Lower leg skin (tissue), 4 donors: ENCODE measurements around the gene WDR73. TPM values are rescaled to one million over a fixed set of nuclear protein-coding genes. Genes with fewer than 3 reads are reported as not detected.

Experiments
- DNase-seq, 2 donors: peaks; one replicate each; pipeline ENCODE4 v3.0.0-alpha.2; 2019; ENCODE audit warnings: low spot score in 2 of 2
- H3K4me3 ChIP-seq: fragments of 200-600 bp; sonication (generic); 2 replicates; pipeline ENCODE4 v1.5.1; 2017; ENCODE audit warnings: mild to moderate bottlenecking, low read depth; ENCODE audit not compliant: poor library complexity, severe bottlenecking
- CTCF ChIP-seq, 3 donors: fragments of 450-650 bp; IDR thresholded peaks; one replicate each; pipeline ENCODE4 v1.5.1; 2016; ENCODE audit warnings: antibody characterized with exemption in 3 of 3, mild to moderate bottlenecking in 3 of 3, moderate library complexity in 2 of 3
- POLR2A ChIP-seq, 2 donors: fragments of 450-650 bp; IDR thresholded peaks; one replicate each; pipeline ENCODE4 v1.6.1; 2016 to 2017; ENCODE audit warnings: antibody characterized with exemption in 2 of 2, mild to moderate bottlenecking in 1 of 2, moderate library complexity in 1 of 2
- WGBS, 2 donors: methylation state at CpG; one replicate each; pipeline ENCODE4 v1.1.5; 2018; 5-methylcytosine and 5-hydroxymethylcytosine counted together
- intact Hi-C: fragments of 100-400 bp; cut with DNase I; formaldehyde crosslinking; loops from one replicate; pipeline ENCODE4 v1.15.0; 2023; ENCODE audit warnings: low total_unique reads
- total RNA-seq, 4 donors: library from RNA; depleted of rRNA; stranded (reverse); fragments of >200 nt; gene quantifications; one replicate each; pipeline ENCODE4 v1.1.0, GENCODE V29; 2016

WDR73 gene
- total RNA-seq, 4 donors from 2014 or later: 10.0 to 26.5 (median 18.9) TPM

DNA sequence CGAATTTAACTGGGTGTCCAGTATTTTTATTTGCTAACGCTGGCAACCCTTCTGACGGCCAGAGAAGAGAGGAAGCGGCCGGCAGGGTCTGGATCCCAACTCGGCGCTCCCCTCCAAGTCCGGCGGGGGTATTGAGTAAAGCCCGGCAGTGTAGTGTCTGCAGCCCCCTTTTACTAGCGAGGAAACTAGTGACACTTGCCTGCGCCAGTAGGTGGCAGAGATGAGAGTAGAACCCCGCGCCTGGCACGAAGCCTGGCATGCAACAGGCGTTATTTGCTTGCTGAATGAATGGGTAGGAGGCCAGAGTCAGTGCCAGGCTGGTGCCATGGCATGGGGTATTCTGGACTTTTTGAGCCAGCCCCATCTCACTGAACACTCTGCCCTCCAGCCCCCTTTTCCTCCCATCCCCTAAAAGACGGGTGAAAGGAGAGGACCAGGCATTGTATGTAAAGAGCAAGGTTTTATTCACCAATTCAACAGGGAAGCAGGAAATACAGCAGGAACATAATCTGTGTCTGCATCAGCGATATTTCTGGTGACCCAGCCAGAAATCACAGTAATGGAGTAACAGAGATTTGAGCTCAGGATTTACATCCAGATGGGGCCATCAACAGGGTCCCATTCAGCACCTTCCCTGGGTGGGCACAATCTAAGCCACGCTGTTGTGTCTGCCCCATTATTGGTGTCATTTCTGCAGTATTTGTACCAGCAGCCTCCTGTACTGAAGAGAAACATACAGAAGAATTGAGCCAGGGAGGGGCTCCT is 788 bp upstream of the WDR73 start:
- TF ChIP-seq CTCF (IDR thresholded peaks at IDR 0.05) (no peak), POLR2A (IDR thresholded peaks at IDR 0.05) (no peak)
- 4 to 5% methylated on average over 19 of the region's 19 CpGs for WGBS, 2 donors
- peak; percentile 78 to 95 for DNase-seq
- intact Hi-C loops: no loop called here
- peak overlapping the region; percentile 75 for H3K4me3 ChIP-seq

DNA sequence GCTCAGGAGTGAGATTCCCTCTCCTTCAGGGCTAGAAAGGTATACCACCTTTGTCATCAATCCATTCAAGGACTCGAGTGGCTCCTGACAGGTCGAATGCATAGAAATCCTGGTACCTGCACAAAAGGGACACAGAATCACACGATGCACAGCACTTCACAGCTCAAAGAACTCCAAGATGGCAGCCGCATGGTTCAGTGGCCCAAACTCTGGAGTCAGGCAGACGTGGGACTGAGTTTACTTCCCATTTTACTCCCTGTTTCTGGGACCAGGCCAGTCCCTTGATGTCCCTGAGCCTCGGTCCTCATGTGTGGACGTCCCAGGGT is 536 bp downstream of the WDR73 start:
- no peak for DNase-seq
- no peak for TF ChIP-seq POLR2A (IDR thresholded peaks at IDR 0.05)
- TF ChIP-seq CTCF (IDR thresholded peaks at IDR 0.05): no peak
- WGBS, 2 donors: 11 to 19% methylated on average over 7 of the region's 7 CpGs

GRCh38 chr15:84649706-84650105 is 4.4 kb downstream of the WDR73 start:
- TF ChIP-seq POLR2A (IDR thresholded peaks at IDR 0.05): no peak
- no peak for TF ChIP-seq CTCF (IDR thresholded peaks at IDR 0.05)
- no peak for DNase-seq
- 88 to 89% methylated on average over 2 of the region's 2 CpGs for WGBS, 2 donors
- H3K4me3 ChIP-seq: no peak overlapping the region
- intact Hi-C loops: no loop called here

More for the DNA sequence above, 536 bp downstream of the WDR73 start:
- peak overlapping the region; percentile 75 for H3K4me3 ChIP-seq
- intact Hi-C loops: no loop called here

- H3K4me3 ChIP-seq: no peak overlapping the region
- TF ChIP-seq POLR2A (IDR thresholded peaks at IDR 0.05) (no peak), CTCF (IDR thresholded peaks at IDR 0.05) (no peak)
- WGBS, 2 donors: 51 to 52% methylated on average over 3 of the region's 3 CpGs
- DNase-seq: peak in 1 of 2 donors; percentile 50
- intact Hi-C loops: no loop called here
Measured at GRCh38 chr15:84648539-84648938, 5.5 kb downstream of the WDR73 start.

- intact Hi-C loops: no loop called here
- no peak for TF ChIP-seq POLR2A (IDR thresholded peaks at IDR 0.05)
- TF ChIP-seq CTCF (IDR thresholded peaks at IDR 0.05): no peak
- H3K4me3 ChIP-seq: no peak overlapping the region
- DNase-seq: no peak
Measured at GRCh38 chr15:84647726-84648125, 6.4 kb downstream of the WDR73 start.

GRCh38 chr15:84645997-84646396 is 8.1 kb downstream of the WDR73 start:
- intact Hi-C loops: no loop called here
- TF ChIP-seq CTCF (IDR thresholded peaks at IDR 0.05) (no peak), POLR2A (IDR thresholded peaks at IDR 0.05) (no peak)
- H3K4me3 ChIP-seq: no peak overlapping the region
- DNase-seq: no peak
- 91 to 93% methylated on average over 10 of the region's 10 CpGs for WGBS, 2 donors
